IMR-90 (cell line): ENCODE results near the gene IL22RA2. TPM values are rescaled to one million over a fixed set of nuclear protein-coding genes. Genes with fewer than 3 reads are reported as not detected.

Source experiments
- ATAC-seq: fragments of 200-7000 bp; cut with Tn5 transposase; 2 replicates; pipeline ENCODE4 v1.9.1; 2020; ENCODE audit warnings: low read depth, mild to moderate bottlenecking, moderate library complexity
- BruUV-seq: library from RNA; stranded (reverse); fragments of 400-500 nt; replicated peaks from 2 replicates; lab custom pipeline; 2021; lab: Mats Ljungman, UMichigan
- CTCF ChIA-PET: fragments of 300-600 bp; formaldehyde crosslinking; extraction: SDS; loops from one replicate; lab custom pipeline; 2021; ENCODE audit warnings: antibody characterized with exemption; lab: Yijun Ruan, JAX
- POLR2A ChIA-PET: fragments of 300-600 bp; sonication (Branson Sonifier 250); formaldehyde crosslinking; loops from one replicate; lab custom pipeline; 2022; ENCODE audit warnings: antibody characterized with exemption; ENCODE audit not compliant: unreplicated experiment; lab: Charles Lee
- DNase-seq: peaks from one replicate; pipeline ENCODE4 v3.0.0; 2013
- H2AFZ ChIP-seq: replicated peaks from 2 replicates; pipeline ENCODE3; 2013; ENCODE audit warnings: low read length, mild to moderate bottlenecking; ENCODE audit not compliant: poor library complexity
- H2AK5ac ChIP-seq: 2 replicates; pipeline ENCODE4 v1.6.1; 2013; ENCODE audit warnings: low read depth, low read length, inconsistent platforms
- H2AK9ac ChIP-seq: replicated peaks from 2 replicates; pipeline ENCODE3; 2013; ENCODE audit warnings: mild to moderate bottlenecking, low read depth, low read length, moderate library complexity; ENCODE audit not compliant: poor library complexity
- H2BK120ac ChIP-seq: 2 replicates; pipeline ENCODE4 v1.6.1; 2013; ENCODE audit warnings: low read depth, low read length, inconsistent platforms
- H2BK15ac ChIP-seq: 3 replicates; pipeline ENCODE4 v1.6.1; 2013; ENCODE audit warnings: low read depth, low read length, inconsistent platforms
- H2BK20ac ChIP-seq: 2 replicates; pipeline ENCODE4 v1.6.1; 2013; ENCODE audit warnings: low read depth, mild to moderate bottlenecking, inconsistent platforms, low read length, moderate library complexity
- H2BK5ac ChIP-seq: 2 replicates; pipeline ENCODE4 v1.6.1; 2013; ENCODE audit warnings: mild to moderate bottlenecking, low read depth, low read length, inconsistent platforms; ENCODE audit not compliant: poor library complexity, severe bottlenecking
- H3K14ac ChIP-seq: replicated peaks from 2 replicates; pipeline ENCODE4 v1.6.1; 2013; ENCODE audit warnings: low read depth, low read length, inconsistent platforms
- H3K18ac ChIP-seq: 2 replicates; pipeline ENCODE4 v1.6.1; 2013; ENCODE audit warnings: low read depth, low read length, control low read depth
- H3K23ac ChIP-seq: 2 replicates; pipeline ENCODE4 v1.6.1; 2013; ENCODE audit warnings: low read depth, low read length, inconsistent platforms
- H3K27ac ChIP-seq: 2 replicates; pipeline ENCODE4 v1.5.1; 2013; ENCODE audit warnings: mild to moderate bottlenecking, control low read depth, low read length; ENCODE audit not compliant: insufficient read depth
- H3K27me3 ChIP-seq: 2 replicates; pipeline ENCODE4 v1.6.1; 2013; ENCODE audit warnings: low read length; ENCODE audit not compliant: control insufficient read depth, insufficient read depth
- H3K36me3 ChIP-seq: 2 replicates; pipeline ENCODE4 v1.6.1; 2013; ENCODE audit warnings: low read length, mixed read lengths; ENCODE audit not compliant: control insufficient read depth, insufficient read depth
- H3K4ac ChIP-seq: 2 replicates; pipeline ENCODE4 v1.6.1; 2013; ENCODE audit warnings: low read depth, low read length, inconsistent platforms
- H3K4me1 ChIP-seq: 2 replicates; pipeline ENCODE4 v1.6.1; 2013; ENCODE audit warnings: low read length, mixed read lengths; ENCODE audit not compliant: control insufficient read depth, insufficient read depth
- H3K4me2 ChIP-seq: 2 replicates; pipeline ENCODE4 v1.6.1; 2013; ENCODE audit warnings: low read depth, mild to moderate bottlenecking, control low read depth, low read length, moderate library complexity
- H3K4me3 ChIP-seq: 2 replicates; pipeline ENCODE4 v1.5.1; 2013; ENCODE audit warnings: low read depth, mild to moderate bottlenecking, control low read depth, low read length, moderate library complexity; ENCODE audit not compliant: insufficient read depth
- H3K56ac ChIP-seq: 2 replicates; pipeline ENCODE4 v1.6.1; 2013; ENCODE audit warnings: low read length, inconsistent platforms; ENCODE audit not compliant: insufficient read depth; ENCODE audit errors: extremely low read depth
- H3K79me1 ChIP-seq, 2 experiments: 2 replicates each; pipeline ENCODE4 v1.6.1; 2013; ENCODE audit warnings: low read length in 2 of 2, inconsistent platforms in 1 of 2, low read depth in 1 of 2
- H3K9ac ChIP-seq: 2 replicates; pipeline ENCODE4 v1.6.1; 2013; ENCODE audit warnings: low read depth, low read length, control low read depth
- H3K9me1 ChIP-seq: 2 replicates; pipeline ENCODE4 v1.6.1; 2013; ENCODE audit warnings: low read length, inconsistent platforms; ENCODE audit not compliant: insufficient read depth
- H3K9me3 ChIP-seq: 2 replicates; pipeline ENCODE4 v1.6.1; 2013; ENCODE audit warnings: low read length; ENCODE audit not compliant: control insufficient read depth, insufficient read depth
- H4K20me1 ChIP-seq: 2 replicates; pipeline ENCODE4 v1.6.1; 2013; ENCODE audit warnings: low read length, inconsistent platforms; ENCODE audit not compliant: insufficient read depth
- H4K5ac ChIP-seq: 2 replicates; pipeline ENCODE4 v1.6.1; 2013; ENCODE audit warnings: mild to moderate bottlenecking, low read depth, low read length, control low read depth
- H4K8ac ChIP-seq, 2 experiments: 2 replicates each; pipeline ENCODE4 v1.6.1; 2013; ENCODE audit warnings: low read depth in 2 of 2, low read length in 2 of 2, control low read depth in 1 of 2, inconsistent platforms in 1 of 2
- H4K91ac ChIP-seq: 2 replicates; pipeline ENCODE4 v1.6.1; 2013; ENCODE audit warnings: low read depth, low read length, inconsistent platforms; ENCODE audit not compliant: insufficient read depth
- BHLHE40 ChIP-seq: fragments of 150-350 bp; IDR thresholded peaks from 2 replicates; pipeline ENCODE4 v1.6.1; 2016; ENCODE audit warnings: mild to moderate bottlenecking, low read depth, low read length
- CEBPB ChIP-seq: IDR thresholded peaks from 2 replicates; pipeline ENCODE4 v1.6.1; 2012; ENCODE audit warnings: low read depth, low read length, improper control_type of control experiment
- CHD1 ChIP-seq: IDR thresholded peaks from 2 replicates; pipeline ENCODE4 v1.6.1; 2012; ENCODE audit warnings: low read depth, low read length, improper control_type of control experiment
- FOS ChIP-seq: fragments of 150-350 bp; IDR thresholded peaks from 2 replicates; pipeline ENCODE4 v1.6.1; 2016; ENCODE audit warnings: low read depth, low read length
- MAFK ChIP-seq: IDR thresholded peaks from 2 replicates; pipeline ENCODE4 v1.6.1; 2012; ENCODE audit warnings: low read depth, low read length, improper control_type of control experiment
- MAZ ChIP-seq: IDR thresholded peaks from 2 replicates; pipeline ENCODE4 v1.6.1; 2012; ENCODE audit warnings: low read depth, mild to moderate bottlenecking, low read length, improper control_type of control experiment, moderate library complexity, borderline replicate concordance
- MXI1 ChIP-seq: IDR thresholded peaks from 2 replicates; pipeline ENCODE4 v1.6.1; 2012; ENCODE audit warnings: low read depth, mild to moderate bottlenecking, low read length, moderate library complexity, borderline replicate concordance
- NFE2L2 ChIP-seq: fragments of 150-350 bp; IDR thresholded peaks from 2 replicates; pipeline ENCODE4 v1.6.1; 2016; ENCODE audit warnings: low read depth, mild to moderate bottlenecking, low read length
- POLR2A ChIP-seq: IDR thresholded peaks from 2 replicates; pipeline ENCODE4 v1.6.1; 2012; ENCODE audit warnings: mild to moderate bottlenecking, low read depth, low read length
- RAD21 ChIP-seq: IDR thresholded peaks from 2 replicates; pipeline ENCODE4 v1.6.1; 2012; ENCODE audit warnings: low read length, improper control_type of control experiment
- RCOR1 ChIP-seq: IDR thresholded peaks from 2 replicates; pipeline ENCODE4 v1.6.1; 2012; ENCODE audit warnings: mild to moderate bottlenecking, low read length, improper control_type of control experiment; ENCODE audit not compliant: insufficient replicate concordance
- RFX5 ChIP-seq: IDR thresholded peaks from 2 replicates; pipeline ENCODE4 v1.8.0; 2012; ENCODE audit warnings: low read depth, mild to moderate bottlenecking, low read length, moderate library complexity
- SMC3 ChIP-seq: fragments of 150-350 bp; IDR thresholded peaks from 2 replicates; pipeline ENCODE4 v1.6.1; 2016; ENCODE audit warnings: low read depth, mild to moderate bottlenecking, antibody characterized with exemption, low read length, moderate library complexity
- WGBS, 2 experiments: methylation state at CpG; one replicate each; pipeline versions ENCODE4 v1.1.5 to v1.1.7; 2013; ENCODE audit warnings: missing lambda C conversion rate in 2 of 2; ENCODE audit not compliant: insufficient read length in 1 of 2; ENCODE audit errors: extremely low coverage in 2 of 2; 5-methylcytosine and 5-hydroxymethylcytosine counted together
- dilution Hi-C: fragments of 300-500 bp; cut with HindIII; formaldehyde crosslinking; loops from one replicate; pipeline ENCODE4 v1.14.3; 2018; ENCODE audit warnings: low sequenced_read_pairs; ENCODE audit not compliant: unreplicated experiment
- in situ Hi-C: fragments of 300-500 bp; cut with MboI; formaldehyde crosslinking; loops from 3 replicates; pipeline ENCODE4 v1.14.3; 2019; ENCODE audit warnings: low sequenced_read_pairs, inconsistent platforms, mixed read lengths
- intact Hi-C: fragments of 100-400 bp; cut with micrococcal nuclease; formaldehyde crosslinking; loops from 2 replicates; pipeline ENCODE4 v1.10.0; 2022
- polyA plus RNA-seq, 3 experiments: library from polyadenylated mRNA; depleted of rRNA; stranded (reverse); fragments of >200 nt; gene quantifications; 2 replicates each; pipeline ENCODE4 v1.2.3, GENCODE V29; 2012; ENCODE audit warnings: low replicate concordance in 1 of 3
- total RNA-seq: library from RNA; depleted of rRNA; stranded (reverse); fragments of >200 nt; gene quantifications from 2 replicates; pipeline ENCODE4 v1.2.3, GENCODE V29; 2012
- TF ChIP-seq, protein P1 (sequence below): fragments of 150-350 bp; IDR thresholded peaks from 2 replicates; pipeline ENCODE4 v1.6.1; 2017; ENCODE audit warnings: mild to moderate bottlenecking, antibody characterized with exemption, low read length, low read depth
- TF ChIP-seq, protein P2 (sequence below): fragments of 150-350 bp; IDR thresholded peaks from 2 replicates; pipeline ENCODE4 v1.6.1; 2016; ENCODE audit warnings: low read depth, mild to moderate bottlenecking, low read length, moderate library complexity, borderline replicate concordance
- TF ChIP-seq, protein P3 (sequence below): conservative IDR thresholded peaks from 2 replicates; pipeline ENCODE4 v1.5.1; 2012; ENCODE audit warnings: mild to moderate bottlenecking, low read depth, low read length, improper control_type of control experiment

IL22RA2 gene
- total and polyA plus RNA-seq, 2 of the 4 experiments (the other 2 are of a cell fraction), result not detected

DNA sequence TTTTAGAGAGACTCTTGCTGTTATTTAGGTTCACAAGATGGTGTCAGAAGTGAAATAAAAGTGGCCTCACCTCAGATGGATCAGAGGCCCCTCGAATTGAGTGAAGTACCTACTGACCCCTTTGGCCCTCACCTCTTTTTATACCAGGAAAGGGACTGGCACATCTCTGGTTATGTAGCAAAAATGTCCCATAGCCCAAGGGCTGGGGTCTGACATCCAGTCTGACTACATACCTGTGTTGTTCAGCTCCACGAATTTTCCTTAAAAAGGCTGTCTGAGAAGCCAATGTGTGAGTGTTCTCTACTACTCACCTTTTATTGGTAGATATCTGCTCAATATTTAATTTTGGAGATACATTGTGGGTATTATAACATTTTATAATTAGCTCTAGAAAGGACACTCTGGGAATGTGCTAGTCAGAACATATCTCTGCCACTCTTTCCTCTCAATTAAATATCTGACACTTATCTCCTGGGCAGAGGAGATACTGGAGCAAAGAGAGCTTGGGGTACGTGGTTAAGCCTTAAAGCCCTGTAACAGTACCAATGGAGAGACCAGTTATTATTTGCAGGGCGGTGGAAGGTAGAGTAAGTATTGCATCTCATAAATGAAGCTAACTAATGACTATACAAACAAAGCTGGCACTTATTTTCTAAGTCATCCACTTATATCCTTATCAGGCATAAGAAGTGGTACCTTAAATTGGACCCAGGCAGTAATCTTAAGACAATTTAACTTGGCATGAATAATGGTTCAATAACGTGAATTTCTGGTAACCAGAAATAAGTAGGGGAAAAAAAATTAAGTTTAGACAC lies 20.0 kb upstream of the IL22RA2 start:
- Histone ChIP-seq H3K4me3 (no peak overlapping the region), H2AK5ac (no peak overlapping the region), H3K23ac (no peak overlapping the region), H3K4ac (no peak overlapping the region), H3K27me3 (no peaks in the 10 kb centered on the region), H3K9ac (no peak overlapping the region), H3K4me2 (no peak overlapping the region), H4K91ac (no peak overlapping the region), H2BK5ac (no peak overlapping the region), H3K18ac (no peak overlapping the region), H2BK120ac (no peak overlapping the region), H4K5ac (no peak overlapping the region), H3K9me3 (no peaks in the 10 kb centered on the region), H3K4me1 (no peaks in the 10 kb centered on the region), H3K27ac (no peak overlapping the region), H3K9me1 (no peaks in the 10 kb centered on the region), H3K56ac (no peak overlapping the region), H4K8ac (no peak overlapping the region), H2BK15ac (no peak overlapping the region), H3K14ac (no peak overlapping the region), H2BK20ac (no peak overlapping the region), H2AK9ac (no peak overlapping the region), H3K79me1 (no peaks in the 10 kb centered on the region), H3K36me3 (peaks cover 5% of the 10 kb centered on the region), H2AFZ (no peak overlapping the region), H4K20me1 (no peaks in the 10 kb centered on the region)
- ATAC-seq (no peak), DNase-seq (no peak)
- in situ Hi-C loops, result no loop called here
- dilution Hi-C loops, result no loop called here
- intact Hi-C loops, result no loop called here
- CTCF ChIA-PET, result no interaction called here
- TF ChIP-seq MAZ (no peak), MXI1 (no peak), FOS (no peak), BHLHE40 (no peak), POLR2A (no peak), RFX5 (no peak), SMC3 (no peak), RAD21 (no peak), RCOR1 (no peak), MAFK (no peak), CHD1 (no peak), NFE2L2 (no peak), CEBPB (no peak)
- TF ChIP-seq, protein P1, sequence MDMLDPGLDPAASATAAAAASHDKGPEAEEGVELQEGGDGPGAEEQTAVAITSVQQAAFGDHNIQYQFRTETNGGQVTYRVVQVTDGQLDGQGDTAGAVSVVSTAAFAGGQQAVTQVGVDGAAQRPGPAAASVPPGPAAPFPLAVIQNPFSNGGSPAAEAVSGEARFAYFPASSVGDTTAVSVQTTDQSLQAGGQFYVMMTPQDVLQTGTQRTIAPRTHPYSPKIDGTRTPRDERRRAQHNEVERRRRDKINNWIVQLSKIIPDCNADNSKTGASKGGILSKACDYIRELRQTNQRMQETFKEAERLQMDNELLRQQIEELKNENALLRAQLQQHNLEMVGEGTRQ, result no peak
- TF ChIP-seq, protein P2, sequence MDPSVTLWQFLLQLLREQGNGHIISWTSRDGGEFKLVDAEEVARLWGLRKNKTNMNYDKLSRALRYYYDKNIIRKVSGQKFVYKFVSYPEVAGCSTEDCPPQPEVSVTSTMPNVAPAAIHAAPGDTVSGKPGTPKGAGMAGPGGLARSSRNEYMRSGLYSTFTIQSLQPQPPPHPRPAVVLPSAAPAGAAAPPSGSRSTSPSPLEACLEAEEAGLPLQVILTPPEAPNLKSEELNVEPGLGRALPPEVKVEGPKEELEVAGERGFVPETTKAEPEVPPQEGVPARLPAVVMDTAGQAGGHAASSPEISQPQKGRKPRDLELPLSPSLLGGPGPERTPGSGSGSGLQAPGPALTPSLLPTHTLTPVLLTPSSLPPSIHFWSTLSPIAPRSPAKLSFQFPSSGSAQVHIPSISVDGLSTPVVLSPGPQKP, result no peak
- TF ChIP-seq, protein P3, sequence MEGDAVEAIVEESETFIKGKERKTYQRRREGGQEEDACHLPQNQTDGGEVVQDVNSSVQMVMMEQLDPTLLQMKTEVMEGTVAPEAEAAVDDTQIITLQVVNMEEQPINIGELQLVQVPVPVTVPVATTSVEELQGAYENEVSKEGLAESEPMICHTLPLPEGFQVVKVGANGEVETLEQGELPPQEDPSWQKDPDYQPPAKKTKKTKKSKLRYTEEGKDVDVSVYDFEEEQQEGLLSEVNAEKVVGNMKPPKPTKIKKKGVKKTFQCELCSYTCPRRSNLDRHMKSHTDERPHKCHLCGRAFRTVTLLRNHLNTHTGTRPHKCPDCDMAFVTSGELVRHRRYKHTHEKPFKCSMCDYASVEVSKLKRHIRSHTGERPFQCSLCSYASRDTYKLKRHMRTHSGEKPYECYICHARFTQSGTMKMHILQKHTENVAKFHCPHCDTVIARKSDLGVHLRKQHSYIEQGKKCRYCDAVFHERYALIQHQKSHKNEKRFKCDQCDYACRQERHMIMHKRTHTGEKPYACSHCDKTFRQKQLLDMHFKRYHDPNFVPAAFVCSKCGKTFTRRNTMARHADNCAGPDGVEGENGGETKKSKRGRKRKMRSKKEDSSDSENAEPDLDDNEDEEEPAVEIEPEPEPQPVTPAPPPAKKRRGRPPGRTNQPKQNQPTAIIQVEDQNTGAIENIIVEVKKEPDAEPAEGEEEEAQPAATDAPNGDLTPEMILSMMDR, result no peak
- no CpG with 5 or more reads among the region's 5 CpGs for WGBS, 2 experiments
- no TSS peak for BruUV-seq
- POLR2A ChIA-PET, result no interaction called here
